ENCODE data around the gene COL11A2.

Gene COL11A2

DNA sequence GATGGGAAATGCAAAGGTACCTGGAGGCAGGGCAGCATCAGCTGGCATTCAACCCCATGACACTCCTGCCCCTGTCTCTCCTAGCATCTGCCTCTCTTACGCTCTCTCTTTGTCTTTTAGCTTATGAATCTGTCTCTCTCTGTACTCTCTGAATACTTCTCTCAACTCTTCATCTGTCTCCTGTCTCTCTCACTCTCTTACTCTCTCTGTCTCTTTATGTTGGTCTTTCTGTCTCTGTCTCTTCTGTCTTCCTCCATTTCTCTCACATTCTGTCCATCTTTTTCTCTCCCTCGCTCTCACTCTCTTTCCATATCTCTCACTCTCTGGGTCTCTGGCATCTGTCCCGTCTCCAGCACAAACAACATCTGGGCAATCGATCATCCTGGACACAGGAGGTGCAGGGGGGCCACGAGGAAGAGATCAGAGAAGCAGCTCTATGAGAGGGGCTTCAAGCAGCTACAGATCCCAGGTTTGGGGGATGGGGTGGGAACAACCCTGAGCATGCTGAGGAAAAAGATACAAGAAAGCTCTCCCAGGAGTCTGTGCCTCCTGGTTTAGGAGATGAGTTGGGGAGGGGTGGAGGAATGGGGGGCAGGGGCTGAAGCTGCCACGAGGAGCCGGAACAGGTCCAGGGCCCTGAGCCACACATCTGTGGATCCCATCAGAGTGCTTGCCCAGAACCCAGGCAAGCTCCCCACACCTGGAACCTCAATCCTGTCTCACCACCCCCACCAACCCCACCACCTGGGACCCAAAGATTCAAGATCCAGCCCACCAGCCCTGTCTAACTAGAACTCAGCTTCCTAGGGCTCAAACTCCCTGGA lies 2.4 kb downstream of the COL11A2 start:
- ATAC-seq, result no peak

GRCh38 chr6:33189164-33189563 lies 3.1 kb downstream of the COL11A2 start:
- no peak for DNase-seq
- Mint-ChIP-seq H3K4me3 (no peak overlapping the region), H3K27ac (no peak overlapping the region), H3K4me1 (peaks cover 28% of the 10 kb centered on the region), H3K9me3 (peaks cover 5 to 7% of the 10 kb centered on the region in 2 donors), H3K27me3 (peaks cover 26% of the 10 kb centered on the region)
- no peak for ATAC-seq

More for the DNA sequence above, 2.4 kb downstream of the COL11A2 start:
- no peak overlapping the region for H3K4me3 Mint-ChIP-seq
- no peak for DNase-seq
- peaks cover 26% of the 10 kb centered on the region for H3K27me3 Mint-ChIP-seq
- peaks cover 27% of the 10 kb centered on the region for H3K4me1 Mint-ChIP-seq
- H3K27ac Mint-ChIP-seq, result no peak overlapping the region
- peaks cover 0 to under 1% of the 10 kb centered on the region in 2 donors for H3K9me3 Mint-ChIP-seq

GRCh38 chr6:33187809-33188208 lies 4.5 kb downstream of the COL11A2 start:
- ATAC-seq (no peak), DNase-seq (no peak)
- H3K4me3 Mint-ChIP-seq, result no peak overlapping the region
- peaks cover 26% of the 10 kb centered on the region for H3K27me3 Mint-ChIP-seq
- no peak overlapping the region for H3K27ac Mint-ChIP-seq
- H3K4me1 Mint-ChIP-seq, result peaks cover 28% of the 10 kb centered on the region
- peaks cover 17 to 21% of the 10 kb centered on the region in 2 donors for H3K9me3 Mint-ChIP-seq

GRCh38 chr6:33185654-33186187 lies 6.5 kb downstream of the COL11A2 start:
- ATAC-seq (no peak), DNase-seq (no peak)
- H3K27me3 Mint-ChIP-seq, result peaks cover 11% of the 10 kb centered on the region
- H3K9me3 Mint-ChIP-seq, result peaks cover 20 to 25% of the 10 kb centered on the region in 2 donors
- no peak overlapping the region for H3K4me3 Mint-ChIP-seq
- peaks cover 20% of the 10 kb centered on the region for H3K4me1 Mint-ChIP-seq
- H3K27ac Mint-ChIP-seq, result peak overlapping the region in 1 of 2 donors; percentile 36

GRCh38 chr6:33185190-33185589 lies 7.1 kb downstream of the COL11A2 start:
- H3K9me3 Mint-ChIP-seq, result peaks cover 20 to 25% of the 10 kb centered on the region in 2 donors
- H3K4me1 Mint-ChIP-seq, result peaks cover 20% of the 10 kb centered on the region
- no peak overlapping the region for H3K27ac Mint-ChIP-seq
- H3K27me3 Mint-ChIP-seq, result peaks cover 8% of the 10 kb centered on the region
- DNase-seq (no peak), ATAC-seq (peak; percentile 26)
- H3K4me3 Mint-ChIP-seq, result no peak overlapping the region

DNA sequence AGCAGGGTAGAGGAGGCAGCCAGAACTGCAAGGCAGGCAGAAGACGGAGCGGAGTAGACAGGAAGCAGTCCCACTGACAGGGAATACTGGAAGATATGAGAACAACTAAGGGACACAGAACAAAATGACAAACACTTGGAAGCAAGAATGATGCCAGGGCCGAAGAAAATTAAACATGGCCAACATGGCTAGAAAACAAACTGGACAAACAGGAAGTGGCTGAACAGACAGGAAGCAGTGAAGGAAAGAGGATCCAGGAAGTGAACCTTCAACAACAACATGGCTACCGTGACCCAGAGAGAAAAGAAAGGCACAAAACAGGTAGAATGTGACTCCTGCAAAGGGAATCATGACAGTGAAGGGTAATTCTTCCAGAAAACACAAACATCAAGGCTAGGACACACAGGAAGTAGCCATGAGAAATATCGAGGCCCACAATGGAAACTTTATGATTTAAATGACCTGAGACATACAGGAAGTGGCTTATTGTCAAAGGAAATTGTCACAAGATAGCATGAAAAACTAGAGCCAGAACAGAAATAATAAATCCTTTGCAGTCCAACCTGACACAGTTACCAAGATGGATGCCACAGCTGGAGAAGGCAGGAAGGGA lies 9.1 kb downstream of the COL11A2 start:
- peaks cover 8% of the 10 kb centered on the region for H3K27me3 Mint-ChIP-seq
- peaks cover 20% of the 10 kb centered on the region for H3K4me1 Mint-ChIP-seq
- peak overlapping the region; percentile 56 to 66 for H3K4me3 Mint-ChIP-seq
- ATAC-seq (peak; percentile 45), DNase-seq (no peak)
- H3K9me3 Mint-ChIP-seq, result peaks cover 20 to 25% of the 10 kb centered on the region in 2 donors
- peak overlapping the region; percentile 99 for H3K27ac Mint-ChIP-seq

DNA sequence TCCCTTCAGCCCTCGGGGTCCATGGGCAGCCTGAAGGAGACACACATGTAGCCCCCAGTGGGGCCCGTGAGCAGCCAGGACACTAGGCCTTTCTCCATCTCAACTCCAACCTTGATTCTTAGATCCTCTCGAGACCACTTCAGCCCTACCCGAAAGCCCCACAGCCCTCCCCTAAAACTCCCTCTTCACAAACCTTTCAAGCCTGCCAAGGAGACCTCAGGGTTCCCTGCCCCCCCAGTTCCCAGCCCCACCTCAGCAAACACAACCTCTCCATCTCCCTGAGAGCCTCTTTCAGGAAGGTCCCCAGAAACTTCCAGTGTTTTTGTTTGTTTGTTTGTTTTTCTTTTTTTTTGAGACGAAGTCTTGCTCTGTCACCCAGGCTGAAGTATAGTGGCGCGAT lies 11.1 kb downstream of the COL11A2 start:
- Mint-ChIP-seq H3K27me3 (peaks cover under 1% of the 10 kb centered on the region), H3K4me1 (peaks cover 20% of the 10 kb centered on the region), H3K27ac (peak overlapping the region in 1 of 2 donors; percentile 73), H3K9me3 (peaks cover 20 to 25% of the 10 kb centered on the region in 2 donors), H3K4me3 (no peak overlapping the region)
- DNase-seq (no peak), ATAC-seq (no peak)

GRCh38 chr6:33178755-33179475 lies 13.4 kb downstream of the COL11A2 start:
- Mint-ChIP-seq H3K27ac (no peak overlapping the region), H3K4me3 (no peak overlapping the region), H3K27me3 (no peaks in the 10 kb centered on the region), H3K9me3 (peaks cover 14 to 15% of the 10 kb centered on the region in 2 donors), H3K4me1 (peaks cover 15% of the 10 kb centered on the region)
- ATAC-seq (no peak), DNase-seq (no peak)

GRCh38 chr6:33177552-33178446 lies 14.5 kb downstream of the COL11A2 start:
- H3K27me3 Mint-ChIP-seq, result no peaks in the 10 kb centered on the region
- DNase-seq (no peak), ATAC-seq (no peak)
- peaks cover 3% of the 10 kb centered on the region for H3K4me1 Mint-ChIP-seq
- H3K9me3 Mint-ChIP-seq, result peaks cover 3 to 4% of the 10 kb centered on the region in 2 donors
- no peak overlapping the region for H3K4me3 Mint-ChIP-seq
- no peak overlapping the region for H3K27ac Mint-ChIP-seq

GRCh38 chr6:33176906-33177305 lies 15.4 kb downstream of the COL11A2 start:
- no peak overlapping the region for H3K27ac Mint-ChIP-seq
- H3K9me3 Mint-ChIP-seq, result no peaks in the 10 kb centered on the region
- ATAC-seq (no peak), DNase-seq (no peak)
- H3K4me1 Mint-ChIP-seq, result no peaks in the 10 kb centered on the region
- no peak overlapping the region for H3K4me3 Mint-ChIP-seq
- H3K27me3 Mint-ChIP-seq, result no peaks in the 10 kb centered on the region

DNA sequence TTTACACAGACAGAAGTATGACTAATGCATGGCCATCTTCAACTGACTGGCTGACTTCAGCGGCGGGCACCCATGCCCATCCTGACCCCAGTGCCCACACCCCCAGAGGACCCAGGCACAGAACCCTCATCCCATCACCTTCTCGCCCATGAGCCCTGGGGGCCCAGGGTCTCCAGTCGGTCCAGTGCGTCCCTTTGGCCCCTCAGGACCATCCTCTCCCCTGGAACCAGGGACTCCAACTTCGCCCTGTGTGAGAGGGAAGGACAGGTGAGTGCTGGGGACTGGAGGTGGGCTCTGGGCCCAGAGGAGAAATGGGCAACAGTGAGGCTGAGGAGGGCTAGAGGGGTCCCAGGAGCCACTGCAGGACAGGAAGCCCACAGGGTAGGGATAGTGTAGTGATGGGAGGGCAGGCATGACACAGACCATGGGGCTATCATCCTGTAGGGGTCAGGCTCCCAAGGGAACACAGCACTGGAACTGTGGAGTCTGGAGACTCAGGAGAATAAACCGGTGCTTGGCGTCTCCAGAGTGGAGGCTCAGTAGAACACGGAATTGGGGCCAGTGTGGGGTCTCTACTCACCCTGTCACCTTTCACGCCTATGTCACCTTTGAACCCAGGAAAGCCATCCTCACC lies 16.7 kb downstream of the COL11A2 start:
- H3K9me3 Mint-ChIP-seq, result no peaks in the 10 kb centered on the region
- no peaks in the 10 kb centered on the region for H3K27me3 Mint-ChIP-seq
- ATAC-seq, result no peak
- DNase-seq, result no peak
- H3K4me3 Mint-ChIP-seq, result no peak overlapping the region
- no peak overlapping the region for H3K27ac Mint-ChIP-seq
- no peaks in the 10 kb centered on the region for H3K4me1 Mint-ChIP-seq

DNA sequence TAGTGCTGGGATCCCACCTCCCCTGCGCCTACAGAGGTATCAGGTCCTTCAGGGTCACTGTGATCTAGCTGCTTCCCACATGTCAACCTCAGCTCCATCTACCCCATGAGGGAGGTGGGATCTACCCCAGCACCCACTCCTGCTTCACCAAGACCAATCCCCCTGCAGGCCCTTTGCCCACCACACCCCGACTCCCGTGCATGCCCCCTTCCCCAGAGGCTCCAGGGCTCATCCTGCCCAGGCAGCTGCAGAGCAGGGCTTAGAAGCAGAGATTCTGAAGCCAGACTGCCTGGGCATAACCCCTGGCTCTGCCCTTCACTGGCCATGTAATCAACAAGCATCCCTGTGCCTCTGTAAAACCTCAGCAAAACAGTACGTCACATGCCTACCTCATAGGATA lies 17.5 kb downstream of the COL11A2 start:
- H3K27ac Mint-ChIP-seq, result no peak overlapping the region
- no peak overlapping the region for H3K4me3 Mint-ChIP-seq
- no peaks in the 10 kb centered on the region for H3K27me3 Mint-ChIP-seq
- H3K4me1 Mint-ChIP-seq, result no peaks in the 10 kb centered on the region
- H3K9me3 Mint-ChIP-seq, result no peaks in the 10 kb centered on the region
- no peak for ATAC-seq
- no peak for DNase-seq

DNA sequence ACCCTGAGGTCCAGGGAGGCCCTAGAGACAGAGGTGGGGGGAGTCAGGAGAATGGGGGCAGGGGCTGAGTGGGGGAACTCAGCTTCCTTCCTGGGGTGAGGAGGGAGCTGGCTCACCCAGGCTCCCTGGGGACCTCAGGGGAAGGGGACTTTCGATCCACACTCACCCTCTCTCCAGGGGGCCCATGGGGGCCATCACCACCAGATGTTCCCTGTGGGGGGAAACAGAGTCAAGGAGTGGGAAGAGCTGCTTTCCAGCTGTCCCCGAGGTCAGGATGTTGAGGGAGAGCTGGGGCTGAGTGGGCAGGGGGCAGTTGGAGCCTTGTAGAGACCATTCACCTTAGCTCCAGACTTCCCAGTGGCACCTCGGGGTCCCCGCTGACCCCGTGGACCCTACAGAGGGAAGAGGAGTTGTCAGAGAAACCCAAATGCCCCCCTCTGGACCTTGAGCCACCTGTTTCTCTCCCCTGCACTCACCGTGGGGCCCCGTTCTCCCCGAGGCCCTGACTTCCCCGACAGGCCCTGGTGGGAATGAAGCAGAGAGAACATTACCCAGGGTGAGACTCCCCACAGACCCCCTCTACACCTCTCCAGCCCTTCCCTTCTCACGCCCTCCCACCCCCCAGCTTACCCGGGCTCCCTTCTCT lies 18.6 kb downstream of the COL11A2 start:
- H3K27me3 Mint-ChIP-seq, result no peaks in the 10 kb centered on the region
- H3K4me1 Mint-ChIP-seq, result no peaks in the 10 kb centered on the region
- ATAC-seq (no peak), DNase-seq (no peak)
- no peaks in the 10 kb centered on the region for H3K9me3 Mint-ChIP-seq
- no peak overlapping the region for H3K27ac Mint-ChIP-seq
- no peak overlapping the region for H3K4me3 Mint-ChIP-seq
